ENCODE results near the gene SYT15B.
"Not testable (repeated sequence)": the region's sequence is repeated elsewhere in the genome, so short reads cannot be mapped to it uniquely, and the experiment has no call there.

GRCh38 chr10:47740868-47741267, 22.5 kb downstream of the SYT15B start:
- TF ChIP-seq EZH2phosphoT487 (IDR thresholded peaks at IDR 0.05; ENCODE audit: insufficient read depth, low read depth); EZH2 (IDR thresholded peaks at IDR 0.05; ENCODE audit: insufficient read depth, poor library complexity, severe bottlenecking): not testable (repeated sequence)

Measured in GM23248 (cell line).